HepG2 (cell line): ENCODE results near the gene SLC16A9.

Experiments
- CTCF ChIP-seq: sonication (generic); formaldehyde crosslinking; IDR thresholded peaks from 2 replicates; pipeline ENCODE4 v1.5.0; 2020; ENCODE audit warnings: mild to moderate bottlenecking, missing genetic modification reagents, moderate library complexity
- NFYB ChIP-seq: sonication (generic); formaldehyde crosslinking; IDR thresholded peaks from 2 replicates; pipeline ENCODE4 v1.4.0; 2020; ENCODE audit warnings: missing genetic modification reagents
- POLR2AphosphoS2 ChIP-seq: IDR thresholded peaks from 2 replicates; pipeline ENCODE4 v1.6.1; 2011; ENCODE audit warnings: low read depth, low read length, improper control_type of control experiment
- PRPF4 ChIP-seq: fragments of 200-400 bp; formaldehyde crosslinking; IDR thresholded peaks from 2 replicates; pipeline ENCODE4 v1.6.1; 2016; ENCODE audit warnings: low read length, low read depth; ENCODE audit not compliant: poor library complexity, severe bottlenecking
- RFX5 ChIP-seq: IDR thresholded peaks from 2 replicates; pipeline ENCODE4 v1.6.1; 2011; ENCODE audit warnings: low read depth, low read length, improper control_type of control experiment
- ZIK1 ChIP-seq: sonication (generic); formaldehyde crosslinking; IDR thresholded peaks from 2 replicates; pipeline ENCODE4 v1.5.0; 2020; ENCODE audit warnings: mild to moderate bottlenecking, low read depth, missing genetic modification reagents, borderline replicate concordance
- ZNF121 ChIP-seq: sonication (generic); formaldehyde crosslinking; IDR thresholded peaks from 2 replicates; pipeline ENCODE4 v1.5.0; 2020; ENCODE audit warnings: mild to moderate bottlenecking, missing genetic modification reagents
- ZNF18 ChIP-seq: sonication (generic); formaldehyde crosslinking; IDR thresholded peaks from 2 replicates; pipeline ENCODE4 v1.8.0; 2022; ENCODE audit warnings: mild to moderate bottlenecking, missing genetic modification reagents; ENCODE audit not compliant: insufficient replicate concordance
- ZNF230 ChIP-seq: sonication (generic); formaldehyde crosslinking; IDR thresholded peaks from 2 replicates; pipeline ENCODE4 v1.4.0; 2020; ENCODE audit warnings: mild to moderate bottlenecking, missing genetic modification reagents
- ZNF280D ChIP-seq: sonication (generic); formaldehyde crosslinking; IDR thresholded peaks from 2 replicates; pipeline ENCODE4 v1.5.1; 2020; ENCODE audit warnings: mild to moderate bottlenecking, missing genetic modification reagents
- ZSCAN30 ChIP-seq: sonication (generic); formaldehyde crosslinking; IDR thresholded peaks from 2 replicates; pipeline ENCODE4 v1.5.0; 2020; ENCODE audit warnings: mild to moderate bottlenecking, missing genetic modification reagents
- TF ChIP-seq, protein P1 (sequence below): sonication (generic); formaldehyde crosslinking; IDR thresholded peaks from 2 replicates; pipeline ENCODE4 v1.4.0; 2020; ENCODE audit warnings: missing genetic modification reagents
- TF ChIP-seq, protein P2 (sequence below): sonication (generic); formaldehyde crosslinking; IDR thresholded peaks from 2 replicates; pipeline ENCODE4 v1.4.0; 2020; ENCODE audit warnings: mild to moderate bottlenecking, low read depth, missing genetic modification reagents

DNA sequence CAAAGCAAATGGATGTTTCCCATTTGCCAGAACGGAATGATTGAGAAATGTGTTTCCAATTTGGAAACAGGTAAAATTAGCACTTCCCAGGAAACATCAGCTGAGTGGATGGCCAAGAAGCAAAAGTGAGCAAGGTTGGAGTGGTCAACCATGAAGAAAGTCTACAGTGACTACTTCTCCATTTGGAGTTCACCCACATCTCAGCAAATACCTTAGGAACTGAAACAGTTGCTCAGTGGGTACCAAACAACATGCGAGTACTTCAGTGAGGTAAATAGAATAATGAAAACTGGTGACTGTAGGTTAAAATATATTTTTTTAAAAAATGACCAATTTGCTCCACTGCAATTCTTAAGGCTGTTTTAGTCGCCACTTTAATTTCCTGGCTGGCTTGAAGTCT is 57.7 kb downstream of the SLC16A9 start:
- TF ChIP-seq ZNF230 (CRISPR knock-in tag) (no peak), CTCF (no peak), ZNF121 (CRISPR knock-in tag) (no peak), POLR2AphosphoS2 (no peak), PRPF4 (no peak), RFX5 (no peak), ZNF280D (no peak), ZIK1 (CRISPR knock-in tag) (no peak), ZSCAN30 (CRISPR knock-in tag) (no peak), ZNF18 (CRISPR knock-in tag) (no peak), NFYB (CRISPR knock-in tag) (no peak)
- TF ChIP-seq, protein P1, sequence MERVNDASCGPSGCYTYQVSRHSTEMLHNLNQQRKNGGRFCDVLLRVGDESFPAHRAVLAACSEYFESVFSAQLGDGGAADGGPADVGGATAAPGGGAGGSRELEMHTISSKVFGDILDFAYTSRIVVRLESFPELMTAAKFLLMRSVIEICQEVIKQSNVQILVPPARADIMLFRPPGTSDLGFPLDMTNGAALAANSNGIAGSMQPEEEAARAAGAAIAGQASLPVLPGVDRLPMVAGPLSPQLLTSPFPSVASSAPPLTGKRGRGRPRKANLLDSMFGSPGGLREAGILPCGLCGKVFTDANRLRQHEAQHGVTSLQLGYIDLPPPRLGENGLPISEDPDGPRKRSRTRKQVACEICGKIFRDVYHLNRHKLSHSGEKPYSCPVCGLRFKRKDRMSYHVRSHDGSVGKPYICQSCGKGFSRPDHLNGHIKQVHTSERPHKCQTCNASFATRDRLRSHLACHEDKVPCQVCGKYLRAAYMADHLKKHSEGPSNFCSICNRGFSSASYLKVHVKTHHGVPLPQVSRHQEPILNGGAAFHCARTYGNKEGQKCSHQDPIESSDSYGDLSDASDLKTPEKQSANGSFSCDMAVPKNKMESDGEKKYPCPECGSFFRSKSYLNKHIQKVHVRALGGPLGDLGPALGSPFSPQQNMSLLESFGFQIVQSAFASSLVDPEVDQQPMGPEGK (CRISPR knock-in tag), result no peak
- TF ChIP-seq, protein P2, sequence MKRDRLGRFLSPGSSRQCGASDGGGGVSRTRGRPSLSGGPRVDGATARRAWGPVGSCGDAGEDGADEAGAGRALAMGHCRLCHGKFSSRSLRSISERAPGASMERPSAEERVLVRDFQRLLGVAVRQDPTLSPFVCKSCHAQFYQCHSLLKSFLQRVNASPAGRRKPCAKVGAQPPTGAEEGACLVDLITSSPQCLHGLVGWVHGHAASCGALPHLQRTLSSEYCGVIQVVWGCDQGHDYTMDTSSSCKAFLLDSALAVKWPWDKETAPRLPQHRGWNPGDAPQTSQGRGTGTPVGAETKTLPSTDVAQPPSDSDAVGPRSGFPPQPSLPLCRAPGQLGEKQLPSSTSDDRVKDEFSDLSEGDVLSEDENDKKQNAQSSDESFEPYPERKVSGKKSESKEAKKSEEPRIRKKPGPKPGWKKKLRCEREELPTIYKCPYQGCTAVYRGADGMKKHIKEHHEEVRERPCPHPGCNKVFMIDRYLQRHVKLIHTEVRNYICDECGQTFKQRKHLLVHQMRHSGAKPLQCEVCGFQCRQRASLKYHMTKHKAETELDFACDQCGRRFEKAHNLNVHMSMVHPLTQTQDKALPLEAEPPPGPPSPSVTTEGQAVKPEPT (CRISPR knock-in tag), result no peak
